Ectodermal cell (in vitro differentiated cells): ENCODE results near the gene PTPN2.
"Not testable (repeated sequence)": the region's sequence is repeated elsewhere in the genome, so short reads cannot be mapped to it uniquely, and the experiment has no call there.

Source experiments
- H3K27ac ChIP-seq: 2 replicates; pipeline ENCODE4 v1.7.0; 2013; ENCODE audit warnings: mild to moderate bottlenecking, low read depth, low read length; ENCODE audit not compliant: insufficient read depth, poor library complexity, severe bottlenecking
- H3K27me3 ChIP-seq: 2 replicates; pipeline ENCODE4 v1.7.0; 2013; ENCODE audit warnings: mild to moderate bottlenecking, low read length; ENCODE audit not compliant: insufficient read depth, control insufficient read depth, poor library complexity, severe bottlenecking
- H3K36me3 ChIP-seq: one replicate; pipeline ENCODE4 v1.7.0; 2013; ENCODE audit warnings: low read length; ENCODE audit not compliant: control insufficient read depth, insufficient read depth
- H3K4me1 ChIP-seq: one replicate; pipeline ENCODE4 v1.7.0; 2013; ENCODE audit warnings: low read length; ENCODE audit not compliant: control insufficient read depth, insufficient read depth
- H3K4me3 ChIP-seq: 2 replicates; pipeline ENCODE4 v1.7.0; 2013; ENCODE audit warnings: low read depth, low read length, control low read depth; ENCODE audit not compliant: insufficient read depth
- H3K9me3 ChIP-seq: 2 replicates; pipeline ENCODE4 v1.7.0; 2013; ENCODE audit warnings: mild to moderate bottlenecking, low read length, moderate library complexity; ENCODE audit not compliant: control insufficient read depth
- WGBS, 2 experiments: methylation state at CpG; one replicate each; pipeline ENCODE4 v1.1.7; 2013; ENCODE audit warnings: missing lambda C conversion rate in 2 of 2; 5-methylcytosine and 5-hydroxymethylcytosine counted together

PTPN2 gene

DNA sequence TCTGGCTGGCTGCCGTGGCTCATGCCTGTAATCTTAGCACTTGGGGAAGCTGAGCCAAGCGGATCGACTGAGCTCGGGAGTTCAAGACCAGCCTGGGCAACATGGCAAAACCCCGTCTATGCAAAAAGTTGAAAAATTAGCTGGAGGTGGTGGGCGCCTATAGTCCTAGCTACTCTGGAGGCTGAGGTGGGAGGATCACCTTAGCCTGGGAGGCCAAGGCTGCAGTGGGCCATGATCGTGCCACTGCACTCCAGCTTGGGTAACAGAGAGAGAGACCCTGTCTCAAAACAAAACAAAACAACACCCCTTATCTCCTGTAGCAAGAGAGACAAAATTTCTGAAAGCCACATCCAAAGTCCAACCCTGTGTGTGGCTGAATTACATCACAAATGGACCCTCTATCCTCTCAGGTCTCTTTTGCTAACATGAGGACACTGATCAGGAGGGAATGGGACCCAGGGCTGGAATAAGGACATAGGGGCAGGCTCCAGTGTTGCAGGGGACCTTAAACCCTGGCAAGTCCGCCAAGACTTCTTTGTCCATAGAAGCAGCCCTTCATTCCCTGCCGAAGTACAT lies 116.4 kb downstream of the PTPN2 start:
- Histone ChIP-seq H3K4me3 (no peak overlapping the region), H3K36me3 (no peaks in the 10 kb centered on the region), H3K27ac (no peak overlapping the region), H3K27me3 (no peaks in the 10 kb centered on the region), H3K4me1 (no peaks in the 10 kb centered on the region), H3K9me3 (no peaks in the 10 kb centered on the region)
- 91 to 97% methylated on average over 9 of the region's 9 CpGs for WGBS, 2 experiments

DNA sequence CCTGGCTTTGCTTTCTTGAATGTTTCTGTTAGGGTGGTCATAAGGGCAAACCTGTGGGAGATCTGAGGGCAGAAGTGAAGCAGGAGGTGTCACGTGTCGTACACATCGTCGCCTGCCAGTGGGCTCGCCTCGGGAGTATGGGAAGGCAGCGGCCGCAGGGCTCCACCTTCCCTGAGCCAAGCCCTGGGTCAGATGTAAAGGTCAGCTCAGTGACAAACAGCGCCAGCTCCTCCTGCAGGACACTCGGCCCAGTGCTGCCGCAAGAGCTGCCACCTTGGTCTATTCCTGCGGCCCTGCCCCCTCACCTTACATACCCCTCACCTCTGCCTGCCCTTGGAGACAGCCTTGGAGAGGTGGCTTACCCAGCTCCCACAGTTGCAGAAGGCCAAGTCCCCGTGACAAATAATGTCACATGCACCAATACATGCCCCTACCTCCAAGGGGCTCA lies 117.0 kb downstream of the PTPN2 start:
- Histone ChIP-seq H3K4me3 (no peak overlapping the region), H3K9me3 (no peaks in the 10 kb centered on the region), H3K36me3 (no peaks in the 10 kb centered on the region), H3K4me1 (no peaks in the 10 kb centered on the region), H3K27me3 (no peaks in the 10 kb centered on the region), H3K27ac (no peak overlapping the region)
- WGBS, 2 experiments, result 16 to 18% methylated on average over 13 of the region's 13 CpGs

DNA sequence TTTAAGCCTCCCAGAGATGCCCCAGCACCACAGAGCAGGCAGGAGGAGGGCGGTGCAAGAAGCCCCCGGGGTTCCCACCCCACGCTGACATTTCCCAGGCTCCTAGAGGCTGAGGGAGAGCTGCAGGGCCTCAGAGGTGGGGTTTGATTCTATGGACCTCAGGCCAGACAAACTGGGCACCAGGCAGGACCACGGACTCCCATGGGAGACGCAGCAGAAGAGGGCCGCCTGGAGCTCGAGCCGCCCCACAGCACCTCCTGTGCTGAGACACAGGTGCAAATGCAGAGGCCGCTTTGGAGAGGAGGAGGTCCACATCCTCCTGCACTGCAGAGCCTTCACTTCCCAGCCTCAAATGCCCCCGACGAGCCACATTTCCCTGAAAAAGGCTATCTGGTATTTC lies 118.5 kb downstream of the PTPN2 start:
- H3K4me1 ChIP-seq, result no peaks in the 10 kb centered on the region
- H3K27me3 ChIP-seq, result no peaks in the 10 kb centered on the region
- H3K27ac ChIP-seq, result no peak overlapping the region
- no peak overlapping the region for H3K4me3 ChIP-seq
- H3K9me3 ChIP-seq, result no peaks in the 10 kb centered on the region
- H3K36me3 ChIP-seq, result no peaks in the 10 kb centered on the region
- 87 to 90% methylated on average over 11 of the region's 11 CpGs for WGBS, 2 experiments

DNA sequence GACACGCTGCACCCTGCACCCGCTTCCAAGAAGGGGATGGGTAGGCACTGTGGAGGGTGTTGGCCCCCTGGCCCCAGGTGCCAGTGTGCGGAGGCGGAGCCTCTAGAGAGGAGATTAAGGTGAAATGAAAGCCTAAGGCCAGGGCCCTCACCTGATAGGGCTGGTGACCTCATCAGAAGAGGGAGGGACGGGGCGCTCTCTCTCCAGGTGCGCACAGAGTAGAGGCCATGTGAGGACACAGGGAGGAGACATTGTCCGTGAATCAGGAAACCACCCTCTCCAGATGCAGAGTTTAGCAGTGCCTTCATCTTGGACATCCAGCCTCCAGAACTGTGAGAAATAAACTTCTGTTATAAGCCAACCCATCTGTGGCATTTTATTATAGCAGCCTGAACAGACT lies 118.9 kb downstream of the PTPN2 start:
- Histone ChIP-seq H3K27me3 (no peaks in the 10 kb centered on the region), H3K36me3 (no peaks in the 10 kb centered on the region), H3K27ac (no peak overlapping the region), H3K9me3 (no peaks in the 10 kb centered on the region), H3K4me1 (no peaks in the 10 kb centered on the region), H3K4me3 (no peak overlapping the region)
- WGBS, 2 experiments, result 74 to 79% methylated on average over 8 of the region's 8 CpGs

DNA sequence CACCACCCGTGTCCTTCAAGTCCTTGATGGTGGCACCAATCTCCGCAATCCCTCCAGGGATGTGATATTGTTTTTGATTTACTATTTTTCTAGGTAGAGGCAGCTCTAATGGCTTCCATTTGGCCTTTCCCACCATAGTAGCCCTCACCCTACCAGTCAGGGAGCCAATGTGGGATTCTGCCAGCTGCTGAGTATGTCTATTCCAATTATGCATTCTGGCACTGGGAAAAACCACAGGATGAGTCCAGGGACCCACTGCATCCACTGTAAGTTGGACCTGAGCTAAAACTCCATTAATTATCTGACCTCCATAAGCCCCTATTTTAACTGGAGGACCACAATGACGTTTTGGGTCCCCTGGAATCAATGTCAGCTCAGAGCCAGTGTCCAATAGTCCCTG lies 125.5 kb downstream of the PTPN2 start:
- 78 to 93% methylated on average over 2 to 3 of the region's 3 CpGs for WGBS, 2 experiments
- not testable (repeated sequence) for H3K27me3 ChIP-seq, H3K27ac ChIP-seq, H3K9me3 ChIP-seq, H3K4me3 ChIP-seq, H3K4me1 ChIP-seq, H3K36me3 ChIP-seq

DNA sequence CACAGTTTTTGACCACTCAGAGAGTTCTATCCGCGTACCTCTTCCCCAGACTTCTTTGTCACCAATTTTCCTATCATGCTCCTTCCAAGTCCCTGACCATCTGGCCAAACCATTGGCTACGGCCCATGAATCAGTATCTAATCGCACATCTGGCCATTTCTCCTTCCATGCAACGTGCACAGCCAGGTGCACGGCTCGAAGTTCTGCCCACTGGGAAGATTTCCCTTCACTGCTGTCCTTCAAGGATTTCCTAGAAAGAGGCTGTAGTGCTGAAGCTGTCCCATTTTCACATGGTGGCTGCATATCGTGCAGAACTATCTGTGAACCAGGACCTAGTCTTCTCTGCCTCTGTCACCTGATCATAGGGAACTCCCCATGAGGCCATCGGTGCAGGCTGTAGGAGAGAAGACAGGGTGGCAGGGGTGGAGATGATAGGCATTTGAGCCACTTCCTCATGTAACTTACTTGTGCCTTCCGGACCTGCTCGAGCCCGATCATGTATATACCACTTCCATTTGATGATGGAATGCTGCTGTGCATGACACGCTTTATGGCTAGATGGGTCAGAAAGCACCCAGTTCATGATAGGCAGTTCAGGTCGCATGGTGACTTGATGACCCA lies 127.3 kb downstream of the PTPN2 start:
- WGBS, 2 experiments, result 95 to 96% methylated on average over 14 of the region's 14 CpGs
- H3K27ac ChIP-seq, H3K9me3 ChIP-seq, H3K4me1 ChIP-seq, H3K4me3 ChIP-seq, H3K27me3 ChIP-seq, H3K36me3 ChIP-seq: not testable (repeated sequence)

DNA sequence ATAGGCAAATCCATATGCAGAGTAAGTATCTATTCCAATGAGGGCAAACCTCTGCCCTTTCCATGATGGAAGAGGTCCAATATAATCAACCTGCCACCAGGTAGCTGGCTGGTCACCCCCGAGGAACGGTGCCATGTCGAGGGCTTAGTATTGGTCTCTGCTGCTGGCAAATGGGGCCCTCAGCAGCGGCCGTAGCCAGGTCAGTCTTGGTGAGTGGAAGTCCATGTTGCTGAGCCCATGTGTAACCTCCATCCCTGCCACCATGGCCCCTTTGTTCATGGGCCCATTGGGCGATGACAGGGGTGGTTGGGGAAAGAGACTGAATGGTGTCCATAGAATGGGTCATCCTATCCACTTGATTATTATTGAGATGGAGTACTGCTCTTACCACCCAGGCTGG lies 128.4 kb downstream of the PTPN2 start:
- 93 to 96% methylated on average over 6 of the region's 6 CpGs for WGBS, 2 experiments
- not testable (repeated sequence) for H3K4me3 ChIP-seq, H3K4me1 ChIP-seq, H3K9me3 ChIP-seq, H3K27me3 ChIP-seq, H3K36me3 ChIP-seq, H3K27ac ChIP-seq

DNA sequence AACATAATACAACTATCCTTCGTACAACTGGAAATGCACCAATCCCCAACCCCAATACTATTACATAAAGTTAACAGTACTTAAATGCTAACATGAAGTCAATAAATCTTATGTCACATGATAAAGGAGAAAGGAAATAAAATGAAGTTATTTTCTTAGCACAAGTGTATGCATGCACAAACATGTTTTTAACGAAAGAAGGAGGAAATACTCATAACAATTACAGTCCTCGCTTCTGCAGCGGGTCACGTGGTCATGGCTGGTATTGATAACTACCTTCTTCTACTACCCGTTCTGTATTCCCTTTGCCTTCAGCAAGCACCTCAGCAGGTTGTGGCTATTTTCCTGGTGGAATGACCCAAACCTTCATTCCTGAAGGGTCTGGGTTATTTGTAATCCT lies 129.5 kb downstream of the PTPN2 start:
- Histone ChIP-seq H3K27ac (no peak overlapping the region), H3K9me3 (no peaks in the 10 kb centered on the region), H3K36me3 (no peaks in the 10 kb centered on the region), H3K4me3 (no peak overlapping the region), H3K4me1 (no peaks in the 10 kb centered on the region), H3K27me3 (no peaks in the 10 kb centered on the region)
- WGBS, 2 experiments, result 94 to 95% methylated on average over 6 of the region's 6 CpGs

DNA sequence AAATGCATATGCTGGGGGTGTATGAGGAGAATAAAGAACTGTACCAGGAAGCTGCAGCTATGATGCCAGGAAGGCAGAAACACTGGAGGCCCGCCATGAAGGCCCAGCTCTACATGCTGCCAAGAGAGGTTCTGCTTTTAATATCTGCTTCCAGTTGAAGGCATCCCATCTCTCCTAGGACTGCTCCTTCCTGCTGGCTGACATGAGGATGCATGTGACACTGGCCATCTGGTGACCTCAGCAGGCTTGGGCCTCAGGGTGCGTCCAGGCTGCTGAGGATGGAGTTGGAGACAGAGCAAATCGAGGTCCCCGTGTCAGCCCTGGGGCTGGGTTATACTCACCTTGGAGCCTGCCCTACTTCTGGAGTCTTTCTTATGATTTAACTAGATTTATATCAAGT lies 132.1 kb downstream of the PTPN2 start:
- WGBS, 2 experiments, result 91 to 97% methylated on average over 4 of the region's 4 CpGs

DNA sequence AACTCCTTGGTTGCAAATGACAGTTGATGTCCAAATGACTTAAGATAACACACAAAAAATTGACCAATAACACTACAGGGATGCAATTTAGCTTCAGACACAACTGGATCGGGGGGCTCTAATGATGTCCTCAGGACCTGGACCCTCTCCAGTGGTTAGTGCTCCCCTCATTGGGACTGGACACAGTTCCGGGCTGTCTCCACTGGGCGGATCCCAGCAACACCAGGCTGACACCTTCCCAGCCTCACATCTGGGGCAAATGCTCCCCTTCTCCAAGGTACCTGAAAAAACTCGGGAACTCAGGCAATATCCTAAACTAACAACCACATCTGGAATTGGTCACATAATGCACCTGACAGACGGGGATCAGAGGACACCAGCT lies 132.5 kb downstream of the PTPN2 start:
- Histone ChIP-seq H3K9me3 (no peaks in the 10 kb centered on the region), H3K27ac (no peak overlapping the region), H3K4me1 (no peaks in the 10 kb centered on the region), H3K27me3 (no peaks in the 10 kb centered on the region), H3K4me3 (no peak overlapping the region), H3K36me3 (no peaks in the 10 kb centered on the region)
- WGBS, 2 experiments, result 91 to 94% methylated on average over 5 of the region's 5 CpGs

More for the DNA sequence above, 132.1 kb downstream of the PTPN2 start:
- Histone ChIP-seq H3K27ac (no peak overlapping the region), H3K36me3 (no peaks in the 10 kb centered on the region), H3K4me1 (no peaks in the 10 kb centered on the region), H3K27me3 (no peaks in the 10 kb centered on the region), H3K9me3 (no peaks in the 10 kb centered on the region), H3K4me3 (no peak overlapping the region)
